ENCODE measurements around the gene RHBDL1.
A peak's percentile ranks its signal among the peaks of the same experiment; 100 is the strongest.

Gene RHBDL1

GRCh38 chr16:631808-632358 is 43.6 kb upstream of the RHBDL1 start:
- intact Hi-C loops (cut with DNase I; ENCODE audit: low total_unique reads): loop anchor here (10.0 kb wide), 1 partner anchor 47 kb away; no protein-coding TSS in a partner anchor
- H3K9me3 ChIP-seq: no peaks in the 10 kb centered on the region
- H3K36me3 ChIP-seq: peaks cover 7 to 57% (median 36%) of the 10 kb centered on the region in 3 donors
- peaks cover 0 to 7% of the 10 kb centered on the region in 2 donors for H3K27me3 ChIP-seq
- no peak overlapping the region for H3K27ac ChIP-seq
- TF ChIP-seq CTCF (IDR thresholded peaks at IDR 0.05): no peak
- DNase-seq: no peak
- H3K4me1 ChIP-seq: peaks cover 0 to 34% (median 25%) of the 10 kb centered on the region in 4 donors
- H3K4me3 ChIP-seq: no peak overlapping the region

- TF ChIP-seq CTCF (IDR thresholded peaks at IDR 0.05): no peak
- intact Hi-C loops (cut with DNase I; ENCODE audit: low total_unique reads): loop anchor here (10.0 kb wide), 1 partner anchor 48 kb away; no protein-coding TSS in a partner anchor
- Histone ChIP-seq H3K9me3 (no peaks in the 10 kb centered on the region), H3K27me3 (peaks cover 0 to 7% of the 10 kb centered on the region in 2 donors), H3K4me3 (no peak overlapping the region), H3K36me3 (peaks cover under 1 to 49% (median 28%) of the 10 kb centered on the region in 3 donors), H3K4me1 (peaks cover 0 to 41% (median 30%) of the 10 kb centered on the region in 4 donors), H3K27ac (no peak overlapping the region)
- DNase-seq: no peak
Measured at GRCh38 chr16:632486-633335, 42.8 kb upstream of the RHBDL1 start.

GRCh38 chr16:633336-634050 is 42.0 kb upstream of the RHBDL1 start:
- H3K36me3 ChIP-seq: peaks cover 0 to 41% (median 20%) of the 10 kb centered on the region in 3 donors
- intact Hi-C loops (cut with DNase I; ENCODE audit: low total_unique reads): loop anchor here (10.0 kb wide), 1 partner anchor 49 kb away; no protein-coding TSS in a partner anchor
- DNase-seq: no peak
- no peak overlapping the region for H3K4me3 ChIP-seq
- peaks cover 0 to 45% (median 31%) of the 10 kb centered on the region in 4 donors for H3K4me1 ChIP-seq
- no peaks in the 10 kb centered on the region for H3K9me3 ChIP-seq
- H3K27ac ChIP-seq: no peak overlapping the region
- H3K27me3 ChIP-seq: peaks cover 0 to 7% of the 10 kb centered on the region in 2 donors
- no peak for TF ChIP-seq CTCF (IDR thresholded peaks at IDR 0.05)

- intact Hi-C loops (cut with DNase I; ENCODE audit: low total_unique reads): loop anchor here (10.0 kb wide), 1 partner anchor 49 kb away; no protein-coding TSS in a partner anchor
- H3K27ac ChIP-seq: no peak overlapping the region
- H3K36me3 ChIP-seq: peaks cover 0 to 34% (median 18%) of the 10 kb centered on the region in 3 donors
- no peaks in the 10 kb centered on the region for H3K9me3 ChIP-seq
- peaks cover 0 to 45% (median 31%) of the 10 kb centered on the region in 4 donors for H3K4me1 ChIP-seq
- TF ChIP-seq CTCF (IDR thresholded peaks at IDR 0.05): no peak
- no peak overlapping the region for H3K4me3 ChIP-seq
- DNase-seq: no peak
- peaks cover 0 to 7% of the 10 kb centered on the region in 2 donors for H3K27me3 ChIP-seq
Measured at GRCh38 chr16:634051-634670, 41.3 kb upstream of the RHBDL1 start.

- no peak for TF ChIP-seq CTCF (IDR thresholded peaks at IDR 0.05)
Measured at GRCh38 chr16:634996-635395, 40.5 kb upstream of the RHBDL1 start.

More at GRCh38 chr16:634996-635395, 40.5 kb upstream of the RHBDL1 start:
- Histone ChIP-seq H3K27ac (peak overlapping the region in 1 of 2 donors; percentile 97), H3K9me3 (no peaks in the 10 kb centered on the region), H3K4me1 (peaks cover 0 to 39% (median 31%) of the 10 kb centered on the region in 4 donors), H3K4me3 (peak overlapping the region; percentile 66 to 91), H3K36me3 (peaks cover 0 to 28% (median 18%) of the 10 kb centered on the region in 3 donors), H3K27me3 (peaks cover 0 to 7% of the 10 kb centered on the region in 2 donors)
- DNase-seq: no peak
- intact Hi-C loops (cut with DNase I; ENCODE audit: low total_unique reads): loop anchor here (10.0 kb wide), 1 partner anchor 50 kb away; no protein-coding TSS in a partner anchor

All from tibial artery (tissue), 4 donors.